Activated B cell treated with CpG ODN at 0.5 μM for 24 hours (primary cell): ENCODE measurements around the gene WWOX. TPM values are rescaled to one million over a fixed set of nuclear protein-coding genes. Genes with fewer than 3 reads are reported as not detected.
"Not testable (repeated sequence)": the region's sequence is repeated elsewhere in the genome, so short reads cannot be mapped to it uniquely, and the experiment has no call there.

Experiments
- ATAC-seq: fragments of 200-7000 bp; cut with Tn5 transposase; one replicate; pipeline ENCODE4 v1.10.0; 2021; ENCODE audit warnings: low read depth, mild to moderate bottlenecking, moderate library complexity
- CTCF ChIA-PET: fragments of 350-600 bp; sonication (Branson Sonifier 250); formaldehyde crosslinking; loops from one replicate; lab custom pipeline; 2021; ENCODE audit warnings: antibody characterized with exemption; lab: Charles Lee
- POLR2A ChIA-PET: fragments of 350-600 bp; sonication (Branson Sonifier 250); formaldehyde crosslinking; loops from one replicate; lab custom pipeline; 2021; ENCODE audit warnings: antibody characterized with exemption; lab: Charles Lee
- DNase-seq: peaks from one replicate; pipeline ENCODE4 v3.0.0; 2022
- H3K27ac Mint-ChIP-seq: one replicate; pipeline ENCODE4 v1.8.0; 2020; ENCODE audit warnings: mixed read lengths
- H3K27me3 Mint-ChIP-seq: one replicate; pipeline ENCODE4 v1.8.0; 2021; ENCODE audit warnings: mixed read lengths
- H3K36me3 Mint-ChIP-seq: one replicate; pipeline ENCODE4 v1.8.0; 2021; ENCODE audit warnings: low read depth, mixed read lengths
- H3K4me1 Mint-ChIP-seq: one replicate; pipeline ENCODE4 v1.8.0; 2021; ENCODE audit warnings: mixed read lengths
- H3K4me3 Mint-ChIP-seq: one replicate; pipeline ENCODE4 v1.8.0; 2020; ENCODE audit warnings: mild to moderate bottlenecking, mixed read lengths
- H3K9me3 Mint-ChIP-seq: one replicate; pipeline ENCODE4 v1.8.0; 2020; ENCODE audit warnings: mixed read lengths
- intact Hi-C: fragments of 100-400 bp; cut with micrococcal nuclease; formaldehyde crosslinking; loops from one replicate; pipeline ENCODE4 v1.15.1; 2024
- total RNA-seq: library from RNA; stranded (reverse); gene quantifications from 2 replicates; pipeline ENCODE4 v1.2.3, GENCODE V29; 2022
- TF ChIP-seq, protein P1 (sequence below): fragments of 200-600 bp; IDR thresholded peaks from one replicate; pipeline ENCODE4 v1.8.0; 2022; ENCODE audit warnings: antibody characterized with exemption, mild to moderate bottlenecking

WWOX gene
- total RNA-seq, 1 donor from 2014 or later = 22.6 TPM

GRCh38 chr16:79212114-79212791, 1112.8 kb downstream of the WWOX start:
- DNase-seq = no peak
- H3K9me3 Mint-ChIP-seq = peaks cover 2% of the 10 kb centered on the region
- POLR2A ChIA-PET = no interaction called here
- no peak overlapping the region for H3K4me3 Mint-ChIP-seq
- CTCF ChIA-PET = no interaction called here
- intact Hi-C loops = no loop called here
- no peak overlapping the region for H3K27ac Mint-ChIP-seq
- ATAC-seq = no peak
- H3K36me3 Mint-ChIP-seq = peaks cover 4% of the 10 kb centered on the region
- H3K4me1 Mint-ChIP-seq = no peaks in the 10 kb centered on the region
- no peaks in the 10 kb centered on the region for H3K27me3 Mint-ChIP-seq
- TF ChIP-seq, protein P1, sequence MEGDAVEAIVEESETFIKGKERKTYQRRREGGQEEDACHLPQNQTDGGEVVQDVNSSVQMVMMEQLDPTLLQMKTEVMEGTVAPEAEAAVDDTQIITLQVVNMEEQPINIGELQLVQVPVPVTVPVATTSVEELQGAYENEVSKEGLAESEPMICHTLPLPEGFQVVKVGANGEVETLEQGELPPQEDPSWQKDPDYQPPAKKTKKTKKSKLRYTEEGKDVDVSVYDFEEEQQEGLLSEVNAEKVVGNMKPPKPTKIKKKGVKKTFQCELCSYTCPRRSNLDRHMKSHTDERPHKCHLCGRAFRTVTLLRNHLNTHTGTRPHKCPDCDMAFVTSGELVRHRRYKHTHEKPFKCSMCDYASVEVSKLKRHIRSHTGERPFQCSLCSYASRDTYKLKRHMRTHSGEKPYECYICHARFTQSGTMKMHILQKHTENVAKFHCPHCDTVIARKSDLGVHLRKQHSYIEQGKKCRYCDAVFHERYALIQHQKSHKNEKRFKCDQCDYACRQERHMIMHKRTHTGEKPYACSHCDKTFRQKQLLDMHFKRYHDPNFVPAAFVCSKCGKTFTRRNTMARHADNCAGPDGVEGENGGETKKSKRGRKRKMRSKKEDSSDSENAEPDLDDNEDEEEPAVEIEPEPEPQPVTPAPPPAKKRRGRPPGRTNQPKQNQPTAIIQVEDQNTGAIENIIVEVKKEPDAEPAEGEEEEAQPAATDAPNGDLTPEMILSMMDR = no peak

DNA sequence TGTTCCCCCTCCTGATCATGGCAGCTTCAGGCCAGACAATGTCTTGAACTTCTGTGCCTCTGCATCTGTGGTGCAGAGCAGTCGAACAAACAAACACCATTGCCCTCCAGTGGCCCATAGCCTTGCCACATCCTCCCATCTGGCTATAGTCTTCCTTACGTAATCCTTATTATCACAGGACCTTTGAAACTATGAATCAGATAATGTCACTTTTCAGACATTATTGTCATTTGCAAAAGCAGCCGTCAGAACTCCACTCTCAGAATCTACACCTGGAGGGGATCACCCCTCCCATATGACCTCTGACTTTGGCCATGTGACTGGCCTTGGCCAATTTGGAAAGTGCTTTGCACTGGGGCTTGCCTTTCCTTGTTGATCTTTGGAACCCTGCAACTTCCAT, 1113.8 kb downstream of the WWOX start:
- ATAC-seq (no peak), DNase-seq (no peak)
- intact Hi-C loops = no loop called here
- TF ChIP-seq, protein P1 = no peak
- Mint-ChIP-seq H3K4me3 (no peak overlapping the region), H3K27ac (no peak overlapping the region), H3K36me3 (peaks cover 4% of the 10 kb centered on the region), H3K9me3 (peaks cover 2% of the 10 kb centered on the region), H3K4me1 (no peaks in the 10 kb centered on the region), H3K27me3 (no peaks in the 10 kb centered on the region)
- POLR2A ChIA-PET = no interaction called here
- CTCF ChIA-PET = no interaction called here

GRCh38 chr16:79215289-79215688, 1115.8 kb downstream of the WWOX start:
- Mint-ChIP-seq H3K4me3 (no peak overlapping the region), H3K36me3 (peaks cover 4% of the 10 kb centered on the region), H3K27me3 (no peaks in the 10 kb centered on the region), H3K9me3 (peaks cover 2% of the 10 kb centered on the region), H3K27ac (no peak overlapping the region), H3K4me1 (no peaks in the 10 kb centered on the region)
- CTCF ChIA-PET = no interaction called here
- TF ChIP-seq, protein P1 = no peak
- no peak for ATAC-seq
- POLR2A ChIA-PET = no interaction called here
- no peak for DNase-seq
- intact Hi-C loops = no loop called here

- TF ChIP-seq, protein P1 = no peak
- H3K27me3 Mint-ChIP-seq = peaks cover 3% of the 10 kb centered on the region
- no peaks in the 10 kb centered on the region for H3K36me3 Mint-ChIP-seq
- DNase-seq = no peak
- ChIA-PET POLR2A (no interaction called here), CTCF (no interaction called here)
- H3K9me3 Mint-ChIP-seq = peaks cover 2% of the 10 kb centered on the region
- intact Hi-C loops = no loop called here
- H3K27ac Mint-ChIP-seq = no peak overlapping the region
- ATAC-seq = no peak
- H3K4me1 Mint-ChIP-seq = no peaks in the 10 kb centered on the region
- H3K4me3 Mint-ChIP-seq = no peak overlapping the region
Observed at GRCh38 chr16:79217375-79218011, 1118.0 kb downstream of the WWOX start.

- peaks cover 5% of the 10 kb centered on the region for H3K9me3 Mint-ChIP-seq
- ATAC-seq (no peak), DNase-seq (no peak)
- H3K27me3 Mint-ChIP-seq = peaks cover 9% of the 10 kb centered on the region
- no peak overlapping the region for H3K27ac Mint-ChIP-seq
- CTCF ChIA-PET = interaction anchor here (0.7 kb wide), 1 partner anchor 17 kb away, joined by 3 read pairs; no protein-coding TSS in a partner anchor
- H3K4me1 Mint-ChIP-seq = no peaks in the 10 kb centered on the region
- intact Hi-C loops = no loop called here
- no peaks in the 10 kb centered on the region for H3K36me3 Mint-ChIP-seq
- no peak overlapping the region for H3K4me3 Mint-ChIP-seq
- TF ChIP-seq, protein P1 = no peak
- POLR2A ChIA-PET = no interaction called here
Observed at GRCh38 chr16:79218351-79218750, 1118.9 kb downstream of the WWOX start.

- H3K4me3 Mint-ChIP-seq, intact Hi-C loops, H3K9me3 Mint-ChIP-seq, ATAC-seq, DNase-seq, POLR2A ChIA-PET, H3K36me3 Mint-ChIP-seq, H3K27ac Mint-ChIP-seq, H3K4me1 Mint-ChIP-seq, H3K27me3 Mint-ChIP-seq, CTCF ChIA-PET: not testable (repeated sequence)
Observed at GRCh38 chr16:79225994-79226393, 1126.5 kb downstream of the WWOX start.
